Epithelial cell of prostate (primary cell): ENCODE results near the gene SMIM31.

Experiments used
- DNase-seq: peaks from one replicate; pipeline ENCODE4 v3.0.0-alpha.2; 2011; ENCODE audit warnings: low read depth, low spot score
- H3K27ac ChIP-seq: fragments of 450-650 bp; 2 replicates; pipeline ENCODE4 v1.5.1; 2017; ENCODE audit warnings: mild to moderate bottlenecking

SMIM31 gene

DNA sequence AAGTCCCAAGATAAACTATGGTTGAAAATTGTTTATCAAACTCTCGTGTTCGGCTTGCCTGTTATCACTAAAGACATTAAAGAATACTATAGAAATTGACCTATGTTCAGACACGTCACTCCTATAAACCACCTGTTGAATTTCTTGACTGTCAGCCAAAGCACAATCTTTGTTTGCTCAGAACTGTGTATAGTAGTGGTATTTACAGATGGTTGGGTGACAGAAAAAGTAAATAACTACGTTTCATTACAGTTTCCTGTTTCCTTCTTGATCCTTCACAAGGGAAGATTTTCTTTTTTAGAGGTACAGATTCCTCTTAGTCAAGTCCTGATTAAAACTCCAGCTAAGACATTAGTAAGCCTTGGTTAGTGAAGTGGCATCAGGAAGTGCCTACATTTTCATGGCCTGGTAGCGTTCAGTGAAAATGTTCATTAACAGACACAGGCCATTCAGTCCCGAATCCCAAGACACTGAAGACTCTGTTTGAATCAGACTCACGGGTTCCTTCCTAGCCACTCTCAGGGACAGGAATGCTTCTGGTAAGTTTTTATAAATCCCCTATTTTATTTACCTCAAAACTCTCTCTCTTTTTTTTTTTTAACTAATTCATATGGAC is at the start of gene SMIM31:
Gene SMIM31, plus strand, starts transcription at position 259 of the 616 bp plus-strand sequence. CDS start 16,313 bp downstream, outside the sequence.
- DNase-seq, result peak; percentile 6
- H3K27ac ChIP-seq, result peak within 1 kb of the TSS; percentile 23

DNA sequence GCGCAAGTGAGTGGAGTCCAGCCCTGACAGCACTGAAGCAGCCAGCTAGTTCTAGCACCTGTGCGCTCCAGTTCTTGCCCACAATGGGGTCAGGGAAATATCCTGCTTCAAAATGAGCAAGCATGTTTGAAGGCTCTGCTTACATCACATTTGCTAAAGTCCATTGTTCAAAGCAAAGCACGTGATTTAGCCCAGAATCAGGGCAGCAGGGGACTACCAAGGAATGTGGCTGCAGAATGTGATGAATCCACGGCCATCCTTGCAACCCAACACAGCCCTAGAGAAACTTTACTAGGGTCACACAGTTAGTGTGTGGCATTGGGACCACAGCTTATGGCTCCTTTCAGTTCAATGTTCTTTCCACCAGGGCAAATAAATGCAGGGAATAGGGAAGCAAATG is 47.3 kb upstream of the SMIM31 start:
- H3K27ac ChIP-seq, result no peak overlapping the region
- no peak for DNase-seq

- H3K27ac ChIP-seq, result no peak overlapping the region
- DNase-seq, result no peak
These were observed 37.0 kb upstream of the SMIM31 start for GRCh38 chr4:164716901-164717300.

DNA sequence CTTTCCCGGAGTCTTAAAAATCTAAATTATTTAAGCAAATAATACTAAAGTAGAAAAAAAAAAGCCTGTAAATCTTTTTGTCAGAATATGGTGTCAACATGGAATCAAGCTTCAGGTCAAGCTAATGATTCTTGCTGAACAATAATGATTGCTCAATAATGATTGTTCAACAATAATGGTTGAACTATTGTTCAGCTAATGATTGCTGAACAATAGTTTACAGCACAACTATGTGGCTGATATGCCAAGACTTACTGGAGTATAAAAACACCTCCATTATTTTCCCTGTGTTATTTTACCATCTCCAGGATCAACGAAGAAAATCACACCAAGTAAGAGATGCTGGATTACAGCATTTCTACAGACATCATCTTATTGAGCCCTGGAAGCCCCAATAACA is 35.1 kb upstream of the SMIM31 start:
- H3K27ac ChIP-seq, result no peak overlapping the region
- no peak for DNase-seq

DNA sequence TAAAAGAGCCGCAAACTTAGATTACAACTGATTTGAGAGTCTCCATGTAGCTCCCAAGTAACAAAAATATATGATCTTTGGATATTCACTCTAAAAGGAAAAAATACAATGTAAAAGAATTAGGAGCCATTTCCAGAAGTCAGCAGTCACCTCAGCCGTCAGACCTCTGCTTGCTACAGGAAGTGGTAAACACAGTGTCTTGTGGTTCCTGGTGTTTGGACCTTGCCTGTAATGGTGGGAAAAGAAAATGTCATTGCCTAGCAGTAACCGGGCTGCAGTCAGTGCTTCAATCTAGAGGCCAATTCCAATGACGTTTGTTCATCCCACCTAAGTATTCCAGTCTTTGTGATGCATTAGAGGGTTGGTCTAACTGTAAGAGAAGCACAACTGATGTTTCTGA is 28.9 kb upstream of the SMIM31 start:
- no peak for DNase-seq
- no peak overlapping the region for H3K27ac ChIP-seq

DNA sequence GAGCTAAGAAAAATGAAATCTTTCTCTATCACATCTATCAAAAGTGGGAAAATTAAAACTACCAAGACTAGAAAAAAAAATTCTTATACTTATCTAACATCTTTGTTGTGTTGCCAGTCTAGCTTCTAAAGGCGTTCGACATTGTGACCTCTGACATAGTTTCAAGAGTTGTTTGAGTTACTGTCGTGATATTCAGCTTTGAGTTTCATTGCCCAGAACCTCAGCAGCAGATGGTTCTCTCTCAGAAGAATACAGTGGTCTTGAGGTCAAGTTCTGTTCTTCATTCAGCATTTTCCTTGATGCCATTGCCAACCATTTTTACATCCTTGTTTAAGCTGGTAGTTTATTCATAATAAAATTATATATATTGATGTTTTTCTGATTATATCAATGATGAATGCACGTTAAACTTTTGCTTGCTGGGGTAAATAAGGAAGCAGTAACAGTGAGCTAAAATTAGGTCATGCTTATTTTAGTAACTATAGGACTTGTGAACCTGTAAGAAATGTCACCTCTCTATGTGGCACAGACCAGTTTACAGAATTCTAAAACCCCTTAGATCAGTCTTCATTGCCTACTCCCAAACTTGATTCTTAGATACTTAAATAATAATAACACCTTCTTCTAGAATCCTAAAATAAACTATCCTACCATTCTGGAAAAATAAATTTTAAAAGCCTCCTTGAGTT is 23.1 kb upstream of the SMIM31 start:
- no peak for DNase-seq
- no peak overlapping the region for H3K27ac ChIP-seq

- DNase-seq, result no peak
- no peak overlapping the region for H3K27ac ChIP-seq
These were observed 22.0 kb upstream of the SMIM31 start for GRCh38 chr4:164731827-164732474.

DNA sequence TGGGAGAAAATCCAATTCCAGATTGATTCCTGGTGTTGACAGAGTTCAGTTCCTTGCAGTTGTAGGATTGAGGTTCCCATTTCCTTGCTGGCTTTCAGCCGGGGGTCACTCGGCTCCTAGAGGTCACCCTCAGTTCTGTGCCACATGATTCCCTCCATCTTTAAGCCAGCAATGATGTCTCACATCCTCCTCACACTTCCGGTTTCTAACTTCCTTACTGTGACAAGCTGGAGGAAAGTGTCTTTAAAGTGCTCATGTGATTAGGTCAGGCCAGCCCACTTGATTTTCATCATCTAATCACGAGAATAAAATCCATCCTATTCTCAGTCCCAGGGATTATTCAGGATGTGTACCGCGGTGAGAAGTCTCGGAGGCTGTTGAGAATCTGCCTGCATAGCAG is 19.4 kb upstream of the SMIM31 start:
- DNase-seq, result no peak
- H3K27ac ChIP-seq, result no peak overlapping the region

GRCh38 chr4:164748375-164748774 is 5.6 kb upstream of the SMIM31 start:
- DNase-seq, result no peak
- no peak overlapping the region for H3K27ac ChIP-seq

- H3K27ac ChIP-seq, result no peak overlapping the region
- no peak for DNase-seq
These were observed 1.5 kb downstream of the SMIM31 start for GRCh38 chr4:164755432-164755831.

DNA sequence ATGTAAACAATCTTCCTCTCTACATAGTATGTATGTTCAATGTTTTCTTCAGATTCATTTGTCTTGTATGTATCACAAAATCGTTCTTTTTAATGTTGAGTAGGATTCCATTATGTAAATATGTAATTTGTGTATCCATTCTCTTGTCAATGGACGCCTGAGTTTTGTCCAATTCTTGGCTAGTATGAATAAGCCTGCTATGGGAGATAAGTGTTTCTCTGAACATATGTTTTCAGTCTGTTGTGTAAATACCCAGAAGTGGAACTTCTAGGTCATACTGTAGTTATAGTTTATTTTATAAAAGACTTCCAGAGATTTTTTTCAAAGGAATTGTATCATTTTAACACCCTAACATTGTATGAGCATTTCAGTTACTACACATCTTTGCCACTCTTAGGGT is 2.8 kb downstream of the SMIM31 start:
- H3K27ac ChIP-seq, result no peak overlapping the region
- no peak for DNase-seq

- no peak overlapping the region for H3K27ac ChIP-seq
- DNase-seq, result no peak
These were observed 7.3 kb downstream of the SMIM31 start for GRCh38 chr4:164761241-164761640.

DNA sequence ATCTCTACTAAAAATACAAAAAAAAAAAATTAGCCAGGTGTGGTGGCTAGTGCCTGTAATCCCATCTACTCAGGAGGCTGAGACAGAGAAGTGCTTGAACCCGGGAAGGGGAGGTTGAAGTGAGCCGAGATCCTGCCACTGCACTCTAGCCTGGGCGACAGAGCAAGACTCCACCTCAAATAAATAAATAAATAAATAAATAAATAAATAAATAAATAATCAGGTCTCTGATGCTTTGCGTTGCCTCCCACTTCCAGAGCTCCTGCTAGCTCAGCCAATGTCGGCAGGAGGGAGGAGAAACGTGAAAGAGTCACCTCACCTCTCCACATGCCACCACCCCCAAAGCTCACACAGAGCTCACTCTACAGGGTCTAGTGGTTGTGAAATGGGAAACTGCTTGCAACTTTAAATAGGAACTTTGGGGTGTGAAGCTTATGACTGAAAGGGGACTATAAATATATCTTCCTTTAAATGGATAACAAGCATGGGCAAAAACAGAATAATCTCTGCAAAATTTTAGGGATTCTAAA is 7.9 kb downstream of the SMIM31 start:
- H3K27ac ChIP-seq, result no peak overlapping the region

GRCh38 chr4:164765096-164765495 is 11.2 kb downstream of the SMIM31 start:
- no peak for DNase-seq
- no peak overlapping the region for H3K27ac ChIP-seq

More for the DNA sequence above, 7.9 kb downstream of the SMIM31 start:
- no peak for DNase-seq

GRCh38 chr4:164765833-164766232 is 11.9 kb downstream of the SMIM31 start:
- no peak overlapping the region for H3K27ac ChIP-seq
- DNase-seq, result no peak

- H3K27ac ChIP-seq, result no peak overlapping the region
- no peak for DNase-seq
These were observed 14.6 kb downstream of the SMIM31 start for GRCh38 chr4:164768516-164768915.

- DNase-seq, result no peak
- no peak overlapping the region for H3K27ac ChIP-seq
These were observed 16.2 kb downstream of the SMIM31 start for GRCh38 chr4:164770010-164770724.

GRCh38 chr4:164771088-164771487 is 17.2 kb downstream of the SMIM31 start:
- DNase-seq, result no peak
- H3K27ac ChIP-seq, result no peak overlapping the region

GRCh38 chr4:164772076-164772475 is 18.1 kb downstream of the SMIM31 start:
- no peak for DNase-seq
- no peak overlapping the region for H3K27ac ChIP-seq

DNA sequence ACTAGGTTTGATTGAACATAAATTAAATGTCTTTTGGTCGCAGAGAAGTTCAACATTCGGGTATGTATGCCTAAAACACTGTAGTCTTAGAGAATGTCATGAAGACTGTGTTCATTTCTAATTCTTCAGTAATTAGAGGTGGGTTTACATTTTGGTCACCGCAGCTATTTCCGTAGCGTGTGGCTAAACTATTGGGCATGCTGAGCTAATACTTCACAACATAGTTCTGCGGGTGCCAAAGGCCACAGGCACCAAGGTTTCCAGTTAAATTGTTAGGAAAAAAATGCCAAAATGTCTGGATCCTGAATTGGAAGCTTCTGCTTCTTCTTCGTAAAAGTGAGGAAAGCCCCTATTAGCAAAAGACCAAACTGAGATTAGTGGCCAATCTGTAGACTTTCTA is 25.1 kb downstream of the SMIM31 start:
- no peak overlapping the region for H3K27ac ChIP-seq
- DNase-seq, result no peak

- DNase-seq, result no peak
These were observed 25.9 kb downstream of the SMIM31 start for GRCh38 chr4:164779811-164780216.

More at GRCh38 chr4:164779811-164780216, 25.9 kb downstream of the SMIM31 start:
- H3K27ac ChIP-seq, result no peak overlapping the region
